Fibroblast of the conjunctiva (primary cell): ENCODE data around the gene BMPR2.
"Not testable (repeated sequence)": the region's sequence is repeated elsewhere in the genome, so short reads cannot be mapped to it uniquely, and the experiment has no call there.

Experiments
- DNase-seq: peaks from one replicate; pipeline ENCODE4 v3.0.0-alpha.2; 2010; ENCODE audit warnings: low read depth

BMPR2 gene

DNA sequence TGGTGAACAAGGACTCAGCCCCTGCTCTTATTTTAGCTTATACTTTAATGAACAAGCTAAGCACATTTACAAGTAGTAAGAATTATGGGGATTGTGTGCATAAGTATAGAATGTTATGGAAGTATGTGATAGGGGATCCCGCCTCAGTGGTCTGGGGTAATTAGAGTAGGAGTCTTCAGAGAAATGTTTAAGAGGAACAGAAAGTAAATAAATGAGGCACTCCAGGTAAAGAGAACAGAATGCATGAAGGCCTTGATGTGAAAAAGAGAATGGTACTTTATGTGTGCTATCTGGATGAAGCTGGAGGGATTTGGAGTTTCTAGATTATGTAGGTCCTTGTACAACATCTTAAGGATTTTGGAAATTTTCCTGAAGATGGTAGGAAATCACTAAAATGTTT lies 76.6 kb downstream of the BMPR2 start:
- no peak for DNase-seq

DNA sequence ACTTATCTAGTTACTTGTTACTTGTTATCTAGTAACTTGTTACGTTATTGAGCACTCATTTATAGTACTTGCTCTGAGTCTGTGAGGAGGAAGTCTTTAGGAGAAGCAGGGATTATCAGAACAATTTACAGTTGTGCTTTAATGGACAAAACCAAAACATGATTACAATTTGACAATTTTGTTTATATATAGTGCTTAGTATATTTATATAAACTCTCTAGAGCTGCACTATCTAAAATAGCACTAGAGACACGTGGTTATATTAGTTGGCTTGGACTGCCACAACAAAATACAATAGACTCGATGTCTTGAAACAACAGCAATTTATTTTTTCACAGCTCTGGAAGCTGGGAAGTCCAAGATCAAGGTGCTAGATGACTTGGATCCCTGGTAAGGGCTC lies 78.4 kb downstream of the BMPR2 start:
- DNase-seq = no peak

DNA sequence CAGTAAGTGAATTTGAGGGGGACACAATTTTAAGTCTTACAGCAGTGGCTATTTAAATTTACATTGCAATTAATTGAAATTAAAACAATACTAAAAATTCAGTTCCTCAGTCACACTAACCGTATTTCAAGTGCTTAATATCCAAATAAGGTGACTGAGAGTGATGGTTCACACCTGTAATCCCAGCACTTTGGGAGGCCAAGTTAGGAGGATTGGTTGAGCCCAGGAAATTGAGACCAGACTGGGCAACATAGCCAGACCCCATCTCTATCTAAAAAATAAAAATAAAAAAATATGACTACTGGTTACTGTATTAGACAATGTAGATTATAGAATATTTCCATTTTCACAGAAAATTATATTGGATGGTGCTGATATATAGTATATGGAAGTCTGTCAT lies 79.0 kb downstream of the BMPR2 start:
- no peak for DNase-seq

DNA sequence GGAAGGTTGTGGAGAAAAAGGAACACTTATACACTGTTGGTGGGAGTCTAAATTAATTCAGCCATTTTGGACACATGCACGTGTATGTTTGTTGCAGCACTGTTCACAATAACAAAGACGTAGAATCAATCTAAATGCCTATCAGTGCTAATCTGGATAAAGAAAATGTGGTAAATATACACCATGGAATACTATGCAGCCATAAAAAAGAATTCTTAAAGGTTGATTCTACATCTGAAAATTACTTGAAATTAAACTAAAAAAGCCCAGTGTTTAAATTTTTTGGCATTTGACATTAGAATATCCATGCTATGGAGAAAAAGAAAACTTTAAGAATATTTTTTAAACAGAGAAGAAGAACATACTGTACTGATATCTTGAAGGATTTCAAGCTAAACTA lies 84.0 kb downstream of the BMPR2 start:
- no peak for DNase-seq

DNA sequence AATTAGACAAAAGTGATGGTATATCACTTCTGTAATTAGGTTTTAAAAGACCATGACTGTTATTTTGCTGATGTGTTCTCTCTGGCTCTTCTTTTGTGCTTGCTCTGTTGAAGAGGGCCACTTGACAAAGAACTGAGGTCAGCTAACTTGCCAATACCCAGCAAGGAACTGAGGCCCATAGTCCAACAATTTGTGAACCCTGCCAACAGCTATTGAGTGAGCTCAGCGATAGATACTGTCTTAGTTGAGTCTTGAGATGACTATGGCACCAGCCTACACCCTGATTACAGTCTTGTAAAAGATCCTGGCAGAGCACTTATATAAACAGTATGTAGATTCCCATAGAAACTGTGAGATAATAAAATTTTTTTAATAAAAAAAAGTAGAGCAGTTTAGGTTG lies 103.0 kb downstream of the BMPR2 start:
- DNase-seq = no peak

DNA sequence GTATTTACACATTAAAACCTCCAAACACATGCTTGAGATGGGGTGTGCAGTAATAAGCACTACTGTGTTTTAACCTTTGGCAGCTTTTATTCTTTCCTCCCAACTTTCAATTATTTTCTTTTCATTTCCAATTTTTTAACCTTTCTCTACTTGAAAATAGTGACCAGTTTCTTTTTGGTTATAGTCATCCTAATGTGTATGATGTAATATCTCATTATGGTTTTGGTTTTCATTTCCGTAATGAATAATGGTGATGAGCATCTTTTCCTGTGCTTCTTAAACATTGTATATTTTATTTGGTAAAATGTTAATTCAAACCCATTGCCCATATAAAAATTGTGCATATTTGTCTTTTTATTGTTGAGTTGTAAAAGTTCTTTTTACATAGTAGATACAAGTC lies 103.5 kb downstream of the BMPR2 start:
- no peak for DNase-seq

DNA sequence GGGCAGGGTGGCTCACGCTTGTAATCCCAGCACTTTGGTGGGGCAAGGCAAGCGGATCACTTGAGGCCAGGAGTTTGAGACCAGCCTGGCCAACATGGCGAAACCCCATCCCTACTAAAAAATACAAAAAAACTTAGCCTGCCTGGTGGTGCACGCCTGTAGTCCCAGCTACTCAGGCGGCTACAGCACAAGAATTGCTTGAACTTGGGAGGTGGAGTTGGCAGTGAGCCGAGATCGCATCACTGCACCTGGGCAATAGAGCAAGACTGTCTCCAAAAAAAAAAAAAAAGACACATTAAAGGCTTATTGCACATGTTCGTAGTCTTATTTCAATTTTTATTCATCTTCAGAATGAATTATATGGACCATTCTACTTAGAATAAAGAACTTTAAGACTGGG lies 110.2 kb downstream of the BMPR2 start:
- no peak for DNase-seq

DNA sequence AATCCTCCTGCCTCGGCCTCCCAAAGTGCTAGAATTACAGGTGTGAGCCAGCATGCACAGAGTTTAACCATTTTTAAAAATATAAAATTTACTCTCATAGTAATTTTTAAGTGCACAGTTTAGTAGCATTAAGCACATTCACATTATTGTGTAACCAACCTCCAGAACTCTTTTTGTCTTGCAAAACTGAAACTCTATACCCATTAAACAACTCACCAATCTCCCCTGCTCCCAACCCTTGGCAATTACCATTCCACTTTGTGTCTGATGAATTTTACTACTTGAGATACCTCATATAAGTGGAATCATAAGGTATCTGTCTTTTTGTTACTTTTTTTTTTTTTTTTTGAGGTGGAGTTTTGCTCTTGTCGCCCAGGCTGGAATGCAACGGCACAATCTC lies 112.5 kb downstream of the BMPR2 start:
- DNase-seq = no peak

DNA sequence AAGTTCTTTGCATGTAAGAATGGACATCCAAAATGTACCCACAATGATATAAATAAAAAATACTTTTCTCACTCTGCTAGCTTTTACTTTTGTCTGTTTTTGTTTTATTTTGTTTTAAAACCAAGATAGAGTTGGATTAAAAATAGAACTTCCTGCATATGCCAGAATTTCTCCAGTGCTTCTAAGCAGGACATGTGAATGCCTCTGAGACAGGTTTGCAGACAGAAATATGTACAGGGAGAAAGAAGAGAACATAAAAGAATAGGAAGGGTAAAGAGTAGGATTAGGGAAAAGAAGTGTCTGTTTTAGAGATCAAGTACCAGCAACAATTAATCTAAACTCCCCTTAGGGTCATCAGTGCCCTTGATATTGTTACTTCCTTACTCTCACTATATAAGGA lies 114.4 kb downstream of the BMPR2 start:
- DNase-seq = no peak

DNA sequence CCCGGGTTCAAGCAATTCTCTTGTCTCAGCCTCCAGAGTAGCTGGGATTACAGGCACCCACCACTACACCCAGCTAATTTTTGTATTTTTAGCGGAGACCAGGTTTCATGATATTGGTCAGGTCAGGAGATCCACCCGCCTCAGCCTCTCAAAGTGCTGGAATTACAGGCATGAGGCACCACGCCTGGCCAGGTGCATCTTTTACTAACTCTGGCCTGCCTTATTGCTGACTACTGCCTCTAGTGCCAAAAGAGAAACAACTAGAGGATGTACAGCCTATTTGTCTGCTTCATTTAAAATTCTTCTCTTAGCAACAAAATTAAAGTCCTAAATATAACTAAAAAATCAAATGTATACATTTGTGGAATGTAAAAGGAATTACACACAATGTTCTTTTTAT lies 115.4 kb downstream of the BMPR2 start:
- no peak for DNase-seq

DNA sequence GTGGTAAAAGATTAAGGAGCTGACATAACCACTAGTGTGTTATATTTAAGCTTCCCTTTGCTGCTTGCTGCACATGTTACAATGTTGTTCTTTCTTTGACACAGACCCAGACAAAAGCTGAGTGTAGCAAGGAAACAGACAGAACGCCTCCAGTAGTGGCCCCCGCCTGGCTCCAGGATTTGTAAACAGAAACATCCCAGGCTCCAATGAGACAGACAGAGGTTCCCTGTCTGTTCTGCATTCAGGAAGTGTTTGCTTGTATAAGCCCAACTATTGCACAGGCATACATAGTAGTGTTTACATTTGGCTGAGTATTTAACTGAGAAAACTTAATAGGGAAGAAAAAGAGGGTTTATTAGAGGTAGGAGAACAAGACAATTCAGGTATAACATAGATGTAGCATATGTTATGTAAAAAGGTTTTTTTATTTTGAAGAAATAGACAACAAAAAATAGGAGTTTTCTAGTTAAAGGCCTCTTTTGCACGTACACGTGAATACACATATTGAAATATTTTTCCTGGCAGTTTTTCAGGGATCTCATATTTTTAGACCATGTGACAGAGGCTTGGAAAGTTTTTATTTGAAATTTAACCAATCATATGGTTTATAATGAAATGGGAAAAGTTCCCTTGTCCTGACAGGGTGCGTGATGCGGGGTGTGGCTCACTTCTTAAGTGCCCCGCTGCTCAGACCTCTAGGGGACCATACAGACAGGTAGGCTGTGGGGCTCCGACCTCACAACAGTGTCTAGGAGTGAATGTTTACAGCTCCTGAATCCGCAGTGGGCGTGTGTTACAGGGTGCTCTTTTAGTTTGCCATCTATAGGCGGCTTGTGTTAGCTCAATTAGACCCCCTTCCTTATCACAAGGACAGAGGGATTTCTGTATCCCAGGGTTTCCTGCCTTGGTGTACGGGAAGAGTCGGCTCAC lies 118.4 kb downstream of the BMPR2 start:
- DNase-seq = peak; percentile 40

DNA sequence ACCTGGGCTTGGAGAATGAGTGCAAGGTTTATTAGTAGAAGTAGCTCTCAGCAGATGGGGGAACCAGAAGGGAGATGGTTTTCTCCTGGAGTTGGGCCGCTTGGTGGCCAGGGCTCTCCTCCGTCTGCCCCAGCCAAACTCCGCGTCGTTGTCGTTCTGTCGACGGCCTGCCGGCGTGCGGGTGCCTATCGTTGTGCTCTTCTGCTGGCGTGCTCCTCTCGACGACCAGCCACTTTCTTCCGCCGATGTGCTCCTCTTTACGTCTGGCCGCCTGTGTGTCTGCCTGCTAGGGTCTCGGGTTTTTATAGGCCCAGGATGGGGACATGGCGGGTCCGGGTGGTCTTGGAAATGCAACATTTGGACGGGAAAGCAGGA lies 119.1 kb downstream of the BMPR2 start:
- no peak for DNase-seq

DNA sequence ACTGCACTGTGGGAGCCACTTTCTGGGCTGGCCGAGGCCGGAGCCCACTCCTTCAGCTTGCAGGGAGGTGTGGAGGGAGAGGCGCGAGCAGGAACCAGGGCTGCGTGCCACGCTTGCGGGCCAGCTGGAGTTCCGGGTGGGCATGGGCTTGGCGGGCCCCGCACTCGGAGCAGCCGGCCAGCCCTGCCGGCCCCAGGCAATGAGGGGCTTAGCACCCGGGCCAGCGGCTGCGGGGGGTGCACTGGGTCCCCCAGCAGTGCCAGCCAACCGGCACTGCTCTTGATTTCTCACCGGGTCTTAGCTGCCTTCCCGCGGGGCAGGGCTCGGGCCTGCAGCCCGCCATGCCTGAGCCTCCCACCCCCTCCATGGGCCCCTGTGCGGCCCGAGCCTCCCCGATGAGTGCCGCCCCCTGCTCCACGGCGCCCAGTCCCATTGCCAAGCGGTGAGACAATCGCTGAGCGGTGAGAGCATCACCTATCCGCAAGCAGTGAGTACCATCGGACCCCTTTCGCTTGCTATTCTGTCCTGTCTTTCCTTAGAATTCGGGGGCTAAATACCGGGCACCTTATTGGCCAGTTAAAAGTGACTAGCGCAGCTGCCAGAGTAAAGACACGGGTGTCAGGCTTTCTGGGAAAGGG lies 120.8 kb downstream of the BMPR2 start:
- DNase-seq = not testable (repeated sequence)

DNA sequence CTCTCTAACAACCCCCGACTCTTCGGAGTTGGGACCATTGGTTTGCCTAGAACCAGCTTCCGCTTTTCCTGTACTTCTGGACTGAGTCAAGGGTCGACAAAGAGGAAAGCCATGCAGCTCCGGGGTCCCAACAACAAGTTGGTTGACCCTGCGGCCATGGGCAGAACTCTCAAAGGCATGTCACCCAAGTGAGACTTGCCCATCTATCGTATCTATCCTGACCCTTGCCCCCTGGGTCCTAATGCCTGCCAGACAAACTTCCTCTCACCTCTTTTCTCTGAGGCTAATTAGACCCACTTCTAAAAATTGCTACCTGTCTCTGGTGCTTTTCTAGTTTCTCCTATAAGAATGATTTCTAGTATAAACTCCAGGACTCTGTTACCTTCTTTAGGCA lies 121.3 kb downstream of the BMPR2 start:
- DNase-seq = not testable (repeated sequence)

DNA sequence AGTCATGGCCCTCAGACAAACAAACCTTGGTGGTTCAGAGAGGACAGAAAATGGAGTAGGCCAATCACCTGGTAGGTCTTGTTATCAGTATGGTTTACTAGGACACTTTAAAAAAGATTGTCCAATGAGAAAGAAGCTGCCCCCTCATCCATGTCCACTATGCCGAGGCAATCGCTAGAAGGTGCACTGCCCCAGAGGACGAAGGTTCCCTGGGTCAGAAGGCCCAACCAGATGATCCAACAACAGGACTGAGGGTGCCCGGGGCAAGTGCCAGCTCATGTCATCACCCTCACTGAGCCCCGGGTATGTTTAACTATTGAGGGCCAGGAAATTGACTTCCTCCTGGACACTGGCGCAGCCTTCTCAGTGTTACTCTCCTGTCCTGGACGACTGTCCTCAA lies 123.7 kb downstream of the BMPR2 start:
- not testable (repeated sequence) for DNase-seq

DNA sequence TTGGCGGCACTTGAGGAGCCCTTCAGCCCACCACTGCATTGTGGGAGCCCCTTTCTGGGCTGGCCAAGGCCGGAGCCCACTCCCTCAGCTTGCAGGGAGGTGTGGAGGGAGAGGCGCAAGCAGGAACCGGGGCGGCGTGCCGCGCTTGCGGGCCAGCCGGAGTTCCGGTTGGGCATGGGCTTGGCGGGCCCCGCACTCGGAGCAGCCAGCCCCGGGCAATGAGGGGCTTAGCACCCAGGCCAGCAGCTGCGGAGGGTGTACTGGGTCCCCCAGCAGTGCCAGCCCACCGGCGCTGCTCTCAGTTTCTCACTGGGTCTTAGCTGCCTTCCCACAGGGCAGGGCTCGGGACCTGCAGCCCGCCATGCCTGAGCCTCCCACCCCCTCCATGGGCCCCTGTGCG lies 127.1 kb downstream of the BMPR2 start:
- not testable (repeated sequence) for DNase-seq

DNA sequence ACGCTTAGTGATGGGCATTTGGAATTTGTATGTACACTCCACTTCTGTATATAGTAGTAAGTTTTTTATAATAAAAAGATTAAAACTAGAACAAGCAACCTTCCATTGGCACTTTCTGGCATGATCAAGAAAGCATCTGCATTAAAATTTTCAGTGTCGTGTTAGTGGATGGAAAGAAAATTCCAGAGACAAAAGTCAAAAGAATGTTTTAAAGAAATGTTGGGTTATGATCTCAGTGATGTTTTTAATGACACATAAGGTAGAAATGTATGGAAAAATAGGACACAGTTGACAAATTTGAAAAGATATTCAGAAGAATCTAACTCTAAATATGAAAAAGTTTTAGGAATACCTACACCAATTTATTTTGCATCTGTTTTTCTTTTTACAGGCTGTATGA lies 132.6 kb downstream of the BMPR2 start:
- no peak for DNase-seq

DNA sequence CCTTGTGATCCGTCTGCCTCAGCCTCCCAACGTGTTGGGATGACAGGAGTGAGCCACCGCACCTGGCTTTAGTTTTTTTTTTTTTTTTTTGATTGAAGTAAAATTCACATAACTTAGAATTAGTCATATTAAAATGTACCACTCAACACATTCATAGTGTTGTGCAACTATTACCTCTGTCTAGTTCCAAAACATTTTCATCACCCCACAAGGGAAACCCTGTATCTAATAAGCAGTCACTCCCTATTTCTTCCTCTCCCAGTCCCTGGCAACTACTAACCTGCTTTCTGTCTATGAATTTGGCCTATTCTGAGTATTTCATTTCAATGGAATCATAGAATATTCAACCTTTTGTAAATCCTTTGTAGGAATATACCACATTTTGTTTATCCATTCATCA lies 134.8 kb downstream of the BMPR2 start:
- DNase-seq = no peak

DNA sequence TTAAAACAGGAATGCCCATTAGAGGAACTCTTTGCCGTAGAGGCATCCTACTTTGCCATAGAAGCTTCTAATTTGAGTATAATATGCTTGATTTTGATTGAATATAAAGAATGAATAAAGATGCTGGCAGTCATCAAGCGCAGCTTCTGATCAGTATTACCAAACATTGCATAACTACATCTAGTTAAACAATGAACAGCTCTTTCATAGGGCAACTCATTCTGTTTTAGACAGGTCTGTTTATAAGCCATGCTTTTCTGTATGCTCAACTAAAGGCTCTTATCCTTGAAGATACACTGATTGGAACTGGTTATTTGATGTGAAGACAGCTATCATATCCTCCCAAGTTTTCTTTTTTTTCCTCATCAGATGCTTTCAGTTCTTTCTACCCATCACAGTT lies 136.0 kb downstream of the BMPR2 start:
- DNase-seq = no peak

DNA sequence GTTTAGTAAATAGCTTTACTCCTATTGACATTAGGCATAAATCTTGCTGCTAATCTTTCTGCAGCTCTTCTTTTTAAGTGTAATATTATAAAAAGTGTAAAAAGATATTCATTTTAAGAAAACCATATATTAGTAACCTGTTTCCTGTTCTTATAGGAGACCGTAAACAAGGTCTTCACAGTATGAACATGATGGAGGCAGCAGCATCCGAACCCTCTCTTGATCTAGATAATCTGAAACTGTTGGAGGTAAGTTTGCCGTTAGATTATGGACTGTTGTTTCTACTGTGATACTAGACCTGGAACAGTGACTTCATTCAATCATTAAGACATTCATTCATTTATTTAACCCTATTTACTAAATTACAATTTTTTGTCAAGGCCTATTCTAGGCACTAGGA lies 138.6 kb downstream of the BMPR2 start:
- no peak for DNase-seq

DNA sequence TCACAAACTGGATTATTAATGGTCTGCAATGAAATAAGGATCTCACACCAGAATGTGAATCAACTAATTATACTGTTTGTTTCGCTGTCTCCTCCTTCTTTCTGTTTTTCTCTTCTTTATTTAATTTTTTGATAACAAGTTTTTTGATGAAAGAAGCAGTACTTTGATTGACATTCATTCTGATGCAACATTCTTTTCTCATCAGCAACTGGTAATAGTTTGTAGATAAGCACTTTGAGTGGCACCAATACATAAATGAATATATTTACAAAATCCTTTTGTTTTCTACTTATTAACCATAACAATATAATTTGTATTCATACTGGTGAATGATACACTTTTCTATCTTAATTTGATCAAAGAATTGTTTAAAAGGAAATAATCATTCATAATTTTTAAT lies 143.3 kb downstream of the BMPR2 start:
- no peak for DNase-seq

DNA sequence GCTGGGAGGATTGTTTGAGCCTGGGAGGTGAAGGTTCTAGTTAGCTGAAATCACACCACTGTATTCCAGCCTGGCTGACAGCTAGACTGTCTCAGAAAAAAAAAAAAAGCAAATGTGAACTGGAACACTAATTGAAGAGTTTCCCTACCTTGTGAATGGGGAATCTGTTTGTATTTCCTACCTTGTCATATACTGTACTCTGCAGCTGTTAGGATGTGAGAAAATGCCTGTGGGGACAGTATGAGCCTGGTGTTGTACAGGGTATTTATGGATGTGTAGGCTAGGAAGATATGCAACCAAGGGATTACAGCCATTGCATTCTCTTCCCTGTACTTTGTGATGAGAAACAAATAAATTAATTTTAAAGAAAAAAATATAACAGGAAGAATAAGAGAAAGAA lies 145.3 kb downstream of the BMPR2 start:
- no peak for DNase-seq

DNA sequence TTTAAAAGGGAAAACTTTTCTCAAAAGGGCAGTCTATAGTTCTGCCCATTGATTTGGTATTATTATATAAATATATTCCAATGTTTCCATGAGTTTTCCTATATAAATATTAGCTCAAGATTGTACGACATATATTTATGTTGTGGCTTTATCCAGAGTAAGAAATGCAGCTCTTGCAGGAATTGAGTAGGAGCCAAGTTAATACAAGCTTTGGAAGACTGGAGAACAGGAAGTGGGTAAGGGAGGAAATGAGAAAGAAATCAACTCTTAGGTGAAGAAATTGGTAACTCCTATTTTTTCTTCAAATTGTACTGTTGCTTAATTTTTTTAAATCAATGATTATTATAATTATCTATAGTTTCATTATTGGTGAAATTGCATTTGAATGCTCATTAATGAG lies 153.3 kb downstream of the BMPR2 start:
- DNase-seq = no peak

DNA sequence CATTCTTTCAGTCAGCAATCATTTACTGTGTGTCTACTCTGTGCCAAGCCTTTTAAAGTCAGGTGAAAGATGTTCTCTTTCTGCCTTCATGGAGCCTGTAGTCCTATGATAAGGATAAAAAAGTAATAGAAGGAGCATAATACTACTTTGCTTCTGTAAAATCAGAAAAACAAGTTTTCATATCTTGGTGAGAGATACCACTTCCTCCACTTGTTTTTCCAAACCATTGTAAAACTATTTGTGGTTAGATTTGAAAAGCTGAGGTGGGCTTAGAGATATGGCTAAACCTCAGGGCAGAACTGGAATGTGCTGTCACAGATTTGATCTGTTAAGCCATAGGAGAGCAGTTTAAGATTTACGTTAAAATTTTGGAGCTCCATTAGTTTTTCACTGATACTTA lies 153.9 kb downstream of the BMPR2 start:
- DNase-seq = no peak
